HEK293T (cell line): Measurements from ENCODE around the gene TMEM39A.

Experiments
- ARNT ChIP-seq: fragments of 450-650 bp; IDR thresholded peaks from 2 replicates; pipeline ENCODE4 v1.6.1; 2017; ENCODE audit warnings: mild to moderate bottlenecking
- FOXA1 ChIP-seq: fragments of 450-650 bp; IDR thresholded peaks from 2 replicates; pipeline ENCODE4 v1.6.1; 2016; ENCODE audit warnings: mild to moderate bottlenecking
- HDGF ChIP-seq: fragments of 450-650 bp; IDR thresholded peaks from 2 replicates; pipeline ENCODE4 v1.6.1; 2017; ENCODE audit warnings: antibody characterized with exemption, borderline replicate concordance
- SP1 ChIP-seq: fragments of 450-650 bp; IDR thresholded peaks from 2 replicates; pipeline ENCODE4 v1.6.1; 2017
- SUZ12 ChIP-seq: fragments of 450-650 bp; IDR thresholded peaks from 2 replicates; pipeline ENCODE4 v1.6.1; 2016; ENCODE audit warnings: mild to moderate bottlenecking
- TARDBP ChIP-seq: fragments of 450-650 bp; IDR thresholded peaks from 2 replicates; pipeline ENCODE4 v1.6.1; 2016
- TF ChIP-seq, protein P1 (sequence below): fragments of 450-650 bp; IDR thresholded peaks from 2 replicates; pipeline ENCODE4 v1.6.1; 2016

DNA sequence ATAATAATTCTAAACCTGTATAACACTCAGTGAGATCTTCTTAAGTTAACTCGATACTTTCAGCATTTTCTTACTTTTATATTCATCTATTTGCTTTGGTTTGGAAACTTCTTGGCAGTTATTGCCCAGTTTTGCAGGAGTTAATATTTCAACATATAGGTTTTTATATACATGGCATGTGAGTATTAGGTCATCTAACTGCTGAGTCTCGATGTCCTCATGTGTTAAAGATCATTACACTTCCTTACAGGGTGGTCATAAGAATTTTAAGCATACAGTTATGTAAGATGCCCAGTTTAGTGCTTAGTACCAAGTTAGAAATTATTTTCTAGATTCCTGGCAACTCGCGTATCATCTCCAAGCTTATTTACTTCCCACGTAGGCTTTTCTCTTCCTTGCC is 62.9 kb downstream of the TMEM39A start:
- TF ChIP-seq TARDBP (no peak), FOXA1 (no peak), ARNT (no peak), SP1 (no peak), HDGF (no peak), SUZ12 (no peak)
- TF ChIP-seq, protein P1, sequence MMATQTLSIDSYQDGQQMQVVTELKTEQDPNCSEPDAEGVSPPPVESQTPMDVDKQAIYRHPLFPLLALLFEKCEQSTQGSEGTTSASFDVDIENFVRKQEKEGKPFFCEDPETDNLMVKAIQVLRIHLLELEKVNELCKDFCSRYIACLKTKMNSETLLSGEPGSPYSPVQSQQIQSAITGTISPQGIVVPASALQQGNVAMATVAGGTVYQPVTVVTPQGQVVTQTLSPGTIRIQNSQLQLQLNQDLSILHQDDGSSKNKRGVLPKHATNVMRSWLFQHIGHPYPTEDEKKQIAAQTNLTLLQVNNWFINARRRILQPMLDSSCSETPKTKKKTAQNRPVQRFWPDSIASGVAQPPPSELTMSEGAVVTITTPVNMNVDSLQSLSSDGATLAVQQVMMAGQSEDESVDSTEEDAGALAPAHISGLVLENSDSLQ: no peak
